Endothelial cell of umbilical vein (primary cell): Measurements from ENCODE around the gene PLCB4. TPM values are rescaled to one million over a fixed set of nuclear protein-coding genes. Genes with fewer than 3 reads are reported as not detected.

ENCODE experiments used
- BruUV-seq: library from RNA; stranded (reverse); fragments of 400-500 nt; replicated peaks from 2 replicates; lab custom pipeline; 2021; lab: Mats Ljungman, UMichigan
- CTCF ChIA-PET: fragments of 300-600, 350-600 bp; sonication (Branson Sonifier 250); formaldehyde crosslinking; loops from one replicate; lab custom pipeline; 2021; ENCODE audit warnings: antibody characterized with exemption, inconsistent platforms; lab: Charles Lee
- POLR2A ChIA-PET: fragments of 300-600, 350-600 bp; sonication (Branson Sonifier 250); formaldehyde crosslinking; loops from one replicate; lab custom pipeline; 2021; ENCODE audit warnings: antibody characterized with exemption, inconsistent platforms; lab: Charles Lee
- DNase-seq: peaks from one replicate; pipeline ENCODE4 v3.0.0-alpha.2; 2011; ENCODE audit warnings: low read depth, low spot score
- FAIRE-seq: peaks from 2 replicates; lab custom pipeline; 2011; peaks lifted over from hg19 to GRCh38; lab: Jason Lieb, UNC
- H2AFZ ChIP-seq: 2 replicates; pipeline ENCODE4 v1.6.0; 2012; ENCODE audit warnings: low read depth, low read length, control low read depth, inconsistent platforms
- H3K27ac ChIP-seq: 2 replicates; pipeline ENCODE4 v1.5.1; 2011; ENCODE audit warnings: low read depth, mild to moderate bottlenecking, control low read depth, low read length, moderate library complexity; ENCODE audit not compliant: insufficient read depth
- H3K27me3 ChIP-seq, 2 experiments: 2 replicates each; pipeline versions ENCODE4 v1.6.0 to v1.6.1; 2011; ENCODE audit warnings: low read length in 2 of 2, mixed read lengths in 1 of 2; ENCODE audit not compliant: control insufficient read depth in 2 of 2, insufficient read depth in 2 of 2
- H3K36me3 ChIP-seq, 2 experiments: 2 replicates in 1 of 2; 3 replicates in 1 of 2; pipeline ENCODE4 v1.5.1; 2011; ENCODE audit warnings: low read length in 2 of 2, mild to moderate bottlenecking in 1 of 2, moderate library complexity in 1 of 2; ENCODE audit not compliant: control insufficient read depth in 2 of 2, insufficient read depth in 2 of 2; ENCODE audit errors: extremely low read depth in 1 of 2
- H3K4me1 ChIP-seq: 3 replicates; pipeline ENCODE4 v1.5.1; 2011; ENCODE audit warnings: mild to moderate bottlenecking, low read length; ENCODE audit not compliant: control insufficient read depth, insufficient read depth; ENCODE audit errors: extremely low read depth
- H3K4me2 ChIP-seq: 2 replicates; pipeline ENCODE4 v1.6.1; 2011; ENCODE audit warnings: low read length, control low read depth, mixed read lengths; ENCODE audit not compliant: insufficient read depth
- H3K4me3 ChIP-seq, 3 experiments: fragments of 200-600 bp in 1 of 3; sonication (generic), shearing (Covaris generic) in 1 of 3; replicated peaks in 1 of 3; 2 replicates each; pipeline ENCODE4 v1.5.1; 2011 to 2016; ENCODE audit warnings: control low read depth in 3 of 3, low read length in 3 of 3, mild to moderate bottlenecking in 2 of 3, inconsistent platforms in 1 of 3, low read depth in 1 of 3, moderate library complexity in 1 of 3; ENCODE audit not compliant: insufficient read depth in 1 of 3
- H3K79me2 ChIP-seq: 2 replicates; pipeline ENCODE4 v1.6.0; 2012; ENCODE audit warnings: low read length, inconsistent platforms; ENCODE audit not compliant: control insufficient read depth, insufficient read depth
- H3K9ac ChIP-seq: replicated peaks from 2 replicates; pipeline ENCODE3; 2011; ENCODE audit warnings: low read length, control low read depth; ENCODE audit not compliant: insufficient read depth; ENCODE audit errors: extremely low read depth
- H3K9me1 ChIP-seq: replicated peaks from 3 replicates; pipeline ENCODE4 v1.6.0; 2011; ENCODE audit warnings: mild to moderate bottlenecking, low read length; ENCODE audit not compliant: control insufficient read depth, insufficient read depth; ENCODE audit errors: extremely low read depth
- H3K9me3 ChIP-seq: replicated peaks from 2 replicates; pipeline ENCODE4 v1.5.1; 2012; ENCODE audit warnings: low read length, inconsistent platforms; ENCODE audit not compliant: control insufficient read depth, insufficient read depth
- H4K20me1 ChIP-seq: replicated peaks from 2 replicates; pipeline ENCODE3; 2011; ENCODE audit warnings: mild to moderate bottlenecking, low read length; ENCODE audit not compliant: control insufficient read depth, insufficient read depth; ENCODE audit errors: extremely low read depth
- EZH2 ChIP-seq: IDR thresholded peaks from 2 replicates; pipeline ENCODE4 v1.6.1; 2012; ENCODE audit warnings: borderline replicate concordance, low read depth, mild to moderate bottlenecking, moderate library complexity, low read length, inconsistent platforms; ENCODE audit not compliant: severe bottlenecking
- FOS ChIP-seq: IDR thresholded peaks from 2 replicates; pipeline ENCODE4 v1.6.1; 2011; ENCODE audit warnings: mild to moderate bottlenecking, low read length, moderate library complexity, borderline replicate concordance; ENCODE audit not compliant: insufficient read depth
- GATA2 ChIP-seq: IDR thresholded peaks from 2 replicates; pipeline ENCODE4 v1.7.0; 2011; ENCODE audit warnings: low read depth, mild to moderate bottlenecking, moderate library complexity, mixed read lengths, low read length; ENCODE audit not compliant: insufficient read length, insufficient read depth
- JUN ChIP-seq: IDR thresholded peaks from 2 replicates; pipeline ENCODE4 v1.6.1; 2011; ENCODE audit warnings: borderline replicate concordance, low read depth; ENCODE audit not compliant: insufficient read length, insufficient read depth
- MAX ChIP-seq: IDR thresholded peaks from 2 replicates; pipeline ENCODE4 v1.6.1; 2011; ENCODE audit not compliant: insufficient read depth, insufficient read length
- MYC ChIP-seq: IDR thresholded peaks from one replicate; pipeline ENCODE4 v1.6.1; 2011; ENCODE audit warnings: mild to moderate bottlenecking, low read depth, low read length
- POLR2A ChIP-seq: IDR thresholded peaks from 2 replicates; pipeline ENCODE4 v1.6.1; 2012; ENCODE audit warnings: low read depth, mild to moderate bottlenecking, control low read depth, low read length
- POLR2AphosphoS5 ChIP-seq: IDR thresholded peaks from 2 replicates; pipeline ENCODE4 v1.6.1; 2012; ENCODE audit warnings: low read depth, mild to moderate bottlenecking, control low read depth, low read length, moderate library complexity; ENCODE audit not compliant: insufficient read depth
- dilution Hi-C: fragments of 300-500 bp; cut with MboI; formaldehyde crosslinking; loops from one replicate; pipeline ENCODE4 v1.15.0; 2019; ENCODE audit warnings: low sequenced_read_pairs; ENCODE audit not compliant: extremely low pct_ligation_motif_present
- intact Hi-C: fragments of 100-400 bp; cut with micrococcal nuclease; formaldehyde crosslinking; loops from one replicate; pipeline ENCODE4 v1.10.0; 2022
- polyA plus RNA-seq, 4 experiments: library from polyadenylated mRNA; depleted of rRNA in 3 of 4; stranded (reverse) in 3 of 4; unstranded in 1 of 4; fragments of >200 nt; gene quantifications; 2 replicates each; pipeline versions ENCODE4 v1.2.1 to v1.2.3, GENCODE V29; 2011 to 2012; ENCODE audit warnings: missing spikeins in 1 of 4
- total RNA-seq: library from RNA; stranded (reverse); gene quantifications from 2 replicates; pipeline ENCODE4 v1.2.3, GENCODE V29; 2021

The PLCB4 gene
- total and polyA plus RNA-seq, 2 donors (not counting 3 experiments of a cell fraction or from before 2014, with no cell fraction given), result 0.37 to 1.7 TPM

DNA sequence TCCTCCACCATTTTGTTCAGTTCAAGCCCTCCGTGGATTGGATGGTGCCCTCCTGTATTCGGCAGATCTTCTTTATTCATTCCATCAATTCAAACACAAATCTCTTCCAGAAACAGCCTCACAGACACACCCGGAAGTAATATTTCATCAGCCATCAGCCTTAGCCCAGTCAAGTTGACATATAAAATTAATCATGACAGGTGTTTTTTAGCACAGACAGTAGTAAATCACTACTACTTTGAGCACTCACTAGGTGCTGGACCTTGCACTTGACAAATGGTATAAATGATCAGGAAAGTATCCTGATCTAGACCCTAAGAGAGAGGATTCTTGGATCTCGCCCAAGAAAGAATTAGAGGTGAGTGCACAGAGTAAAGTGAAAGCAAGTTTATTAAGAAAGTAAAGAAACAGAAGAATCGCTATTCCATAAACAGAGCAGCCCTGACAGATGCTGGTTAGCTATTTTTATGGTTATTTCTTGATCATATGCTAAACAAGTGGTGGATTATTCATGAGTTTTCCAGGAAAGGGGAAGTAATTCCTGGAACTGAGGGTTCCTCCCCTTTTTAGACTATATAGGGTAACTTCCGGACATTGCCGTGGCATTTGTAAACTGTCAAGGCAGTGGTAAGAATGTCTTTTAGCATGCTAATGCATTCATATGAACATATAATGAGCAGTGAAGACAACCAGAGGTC, 250.9 kb downstream of the PLCB4 start:
- H3K27ac ChIP-seq, result no peak overlapping the region
- H4K20me1 ChIP-seq, result no peaks in the 10 kb centered on the region
- FAIRE-seq (no peak), DNase-seq (no peak)
- H3K27me3 ChIP-seq, result no peaks in the 10 kb centered on the region
- H3K36me3 ChIP-seq, result no peaks in the 10 kb centered on the region
- dilution Hi-C loops, result no loop called here
- H3K4me3 ChIP-seq, result no peak overlapping the region
- ChIA-PET POLR2A (no interaction called here), CTCF (interaction anchor here (2.6 kb wide), 1 partner anchor 466 kb away, joined by 8 read pairs; no protein-coding TSS in a partner anchor)
- no peaks in the 10 kb centered on the region for H3K9me3 ChIP-seq
- H3K9me1 ChIP-seq, result no peaks in the 10 kb centered on the region
- no peaks in the 10 kb centered on the region for H3K79me2 ChIP-seq
- H3K4me1 ChIP-seq, result no peaks in the 10 kb centered on the region
- no peak for TF ChIP-seq EZH2
- TF ChIP-seq MYC, result no peak
- TF ChIP-seq JUN, result no peak
- no peak for TF ChIP-seq POLR2AphosphoS5
- no peak for TF ChIP-seq GATA2
- no peak for TF ChIP-seq POLR2A
- intact Hi-C loops, result no loop called here
- H3K9ac ChIP-seq, result no peak overlapping the region
- H3K4me2 ChIP-seq, result no peak overlapping the region
- no TSS peak for BruUV-seq
- no peak overlapping the region for H2AFZ ChIP-seq

GRCh38 chr20:9321007-9321406, 252.1 kb downstream of the PLCB4 start:
- POLR2A ChIA-PET, result no interaction called here

More at GRCh38 chr20:9321007-9321406, 252.1 kb downstream of the PLCB4 start:
- Histone ChIP-seq H4K20me1 (no peaks in the 10 kb centered on the region), H3K4me1 (no peaks in the 10 kb centered on the region), H3K9me1 (no peaks in the 10 kb centered on the region), H3K27me3 (no peaks in the 10 kb centered on the region), H3K9me3 (no peaks in the 10 kb centered on the region), H3K79me2 (no peaks in the 10 kb centered on the region), H3K4me2 (no peak overlapping the region), H2AFZ (no peak overlapping the region), H3K27ac (no peak overlapping the region), H3K4me3 (no peak overlapping the region), H3K9ac (no peak overlapping the region), H3K36me3 (no peaks in the 10 kb centered on the region)
- TF ChIP-seq GATA2 (no peak), FOS (no peak), MAX (no peak), JUN (no peak), POLR2A (no peak), EZH2 (no peak)
- no peak for DNase-seq
- intact Hi-C loops, result no loop called here
- dilution Hi-C loops, result no loop called here
- BruUV-seq, result no TSS peak
- CTCF ChIA-PET, result interaction anchor here (1.1 to 2.6 kb wide), 2 partner anchors 30 to 467 kb away, joined by 3 to 8 read pairs; no protein-coding TSS in a partner anchor
- FAIRE-seq, result no peak
